Spleen (tissue), 11 donors: Measurements from ENCODE around the gene CDH18. TPM values are rescaled to one million over a fixed set of nuclear protein-coding genes. Genes with fewer than 3 reads are reported as not detected.

Experiments
- DNase-seq: peaks from one replicate; pipeline ENCODE4 v3.0.0-alpha.2; 2020
- H3K27ac ChIP-seq, 8 donors: fragments of 200-600 bp; sonication (generic) in 7 of 8; 1 replicate in 4 of 8; 2 replicates in 4 of 8; pipeline versions ENCODE4 v1.5.0 to v1.8.0; 2016 to 2021; ENCODE audit warnings: inconsistent platforms in 4 of 8, mild to moderate bottlenecking in 4 of 8, moderate library complexity in 1 of 8
- H3K27me3 ChIP-seq, 7 donors: fragments of 200-600 bp; sonication (generic) in 6 of 7; replicated peaks in 1 of 7; 1 replicate in 4 of 7; 2 replicates in 3 of 7; pipeline versions ENCODE4 v1.5.0 to v1.8.0; 2016 to 2021; ENCODE audit warnings: inconsistent platforms in 3 of 7, mild to moderate bottlenecking in 1 of 7
- H3K36me3 ChIP-seq, 6 donors: fragments of 200-600 bp; sonication (generic) in 5 of 6; 1 replicate in 4 of 6; 2 replicates in 2 of 6; pipeline versions ENCODE4 v1.5.0 to v1.8.0; 2016 to 2021; ENCODE audit warnings: inconsistent platforms in 2 of 6
- H3K4me1 ChIP-seq, 6 donors: fragments of 200-600 bp; sonication (generic) in 5 of 6; 1 replicate in 3 of 6; 2 replicates in 3 of 6; pipeline versions ENCODE4 v1.5.0 to v1.8.0; 2016 to 2021; ENCODE audit warnings: inconsistent platforms in 3 of 6
- H3K4me3 ChIP-seq, 8 donors: fragments of 200-600 bp; sonication (generic) in 7 of 8; 1 replicate in 4 of 8; 2 replicates in 4 of 8; pipeline versions ENCODE4 v1.5.0 to v1.8.0; 2016 to 2021; ENCODE audit warnings: inconsistent platforms in 4 of 8, mild to moderate bottlenecking in 4 of 8, moderate library complexity in 2 of 8
- H3K9me3 ChIP-seq, 8 donors: fragments of 200-600 bp; sonication (generic) in 7 of 8; 1 replicate in 4 of 8; 2 replicates in 4 of 8; pipeline versions ENCODE4 v1.5.0 to v1.8.0; 2016 to 2021; ENCODE audit warnings: inconsistent platforms in 4 of 8
- CTCF ChIP-seq, 11 experiments: fragments of 200-600 bp in 7 of 11; fragments of 450-650 bp in 4 of 11; sonication (generic) in 4 of 11; IDR thresholded peaks in 8 of 11; conservative IDR thresholded peaks in 3 of 11; 1 replicate in 7 of 11; 2 replicates in 4 of 11; pipeline versions ENCODE4 v1.4.0 to v1.8.0; 2016 to 2021; ENCODE audit warnings: antibody characterized with exemption in 11 of 11, inconsistent platforms in 4 of 11, mild to moderate bottlenecking in 1 of 11
- POLR2A ChIP-seq, 3 donors: fragments of 450-650 bp; IDR thresholded peaks; one replicate each; pipeline ENCODE4 v1.5.1; 2017; ENCODE audit warnings: antibody characterized with exemption in 3 of 3, mild to moderate bottlenecking in 1 of 3
- POLR2AphosphoS5 ChIP-seq, 3 donors: sonication (generic); formaldehyde crosslinking; IDR thresholded peaks; one replicate each; pipeline ENCODE4 v1.5.1; 2017; ENCODE audit warnings: antibody characterized with exemption in 3 of 3
- WGBS, 5 donors: extraction: QIAGEN DNeasy Blood & Tissue Kit in 3 of 5; methylation state at CpG; one replicate each; pipeline versions ENCODE4 v1.1.5 to v1.1.7; 2013 to 2018; 5-methylcytosine and 5-hydroxymethylcytosine counted together
- intact Hi-C: fragments of 100-400 bp; cut with DNase I; formaldehyde crosslinking; loops from one replicate; pipeline ENCODE4 v1.15.0; 2023; ENCODE audit warnings: low total_unique reads
- polyA plus RNA-seq, 3 donors: library from polyadenylated mRNA; stranded (reverse); fragments of 200-250 nt; gene quantifications; one replicate each; pipeline ENCODE4 v1.2.1, GENCODE V29; 2013
- total RNA-seq, 7 donors: library from RNA; depleted of rRNA in 3 of 7; stranded (reverse); fragments of >200 nt in 3 of 7; fragmentation: NEBNext Ultra II Directional in 4 of 7; extraction: Animal tissue kit (Norgen Biotek cat#: 25700) in 4 of 7; gene quantifications; one replicate each; pipeline versions ENCODE4 v1.1.0 to v1.2.1, GENCODE V29; 2016 to 2021
- donor health status: healthy with polysubstance abuse.
- donor health status: DM: no; HTN: no; CAD: no; lungs with moderate emphysema.
- donor health status: DM: no; HTN: no; CAD: no.
- donor health status: Bipolar disorder and iron deficiency.
- donor health status: healthy.
- donor health status: DM: no; HTN: no; CAD: no.
- donor health status: DM: yes; HTN: yes; CAD: no.

The CDH18 gene
- total and polyA plus RNA-seq, 10 donors: 0.26 TPM; not detected in 9

- H3K27ac ChIP-seq: no peak overlapping the region
- no peak for DNase-seq
- TF ChIP-seq POLR2A (IDR thresholded peaks at IDR 0.05) (no peak), POLR2AphosphoS5 (IDR thresholded peaks at IDR 0.05) (no peak), CTCF (IDR thresholded peaks at IDR 0.05 in 8 of 11, conservative IDR thresholded peaks at IDR 0.05 in 3 of 11) (no peak)
- H3K9me3 ChIP-seq: no peaks in the 10 kb centered on the region
- H3K4me3 ChIP-seq: no peak overlapping the region
- 88 to 98% (median 95%) methylated on average over 2 of the region's 2 CpGs for WGBS, 5 donors
- H3K36me3 ChIP-seq: no peaks in the 10 kb centered on the region
- no peaks in the 10 kb centered on the region for H3K27me3 ChIP-seq
- H3K4me1 ChIP-seq: no peaks in the 10 kb centered on the region
- intact Hi-C loops: no loop called here
Measured at GRCh38 chr5:19496056-19496455, 491.9 kb downstream of the CDH18 start.

GRCh38 chr5:19492861-19493260 is 495.1 kb downstream of the CDH18 start:
- WGBS, 5 donors: 53 to 91% (median 80%) methylated on average over 1 of the region's 1 CpG

GRCh38 chr5:19488786-19489185 is 499.2 kb downstream of the CDH18 start:
- no peak for DNase-seq
- intact Hi-C loops: no loop called here
- Histone ChIP-seq H3K36me3 (no peaks in the 10 kb centered on the region), H3K4me3 (no peak overlapping the region), H3K27ac (no peak overlapping the region), H3K4me1 (no peaks in the 10 kb centered on the region), H3K9me3 (no peaks in the 10 kb centered on the region), H3K27me3 (no peaks in the 10 kb centered on the region)
- TF ChIP-seq CTCF (IDR thresholded peaks at IDR 0.05 in 8 of 11, conservative IDR thresholded peaks at IDR 0.05 in 3 of 11): no peak
- TF ChIP-seq POLR2AphosphoS5 (IDR thresholded peaks at IDR 0.05): no peak
- TF ChIP-seq POLR2A (IDR thresholded peaks at IDR 0.05): no peak
- 72 to 88% (median 82%) methylated on average over 3 of the region's 3 CpGs for WGBS, 5 donors

More at GRCh38 chr5:19492861-19493260, 495.1 kb downstream of the CDH18 start:
- no peaks in the 10 kb centered on the region for H3K4me1 ChIP-seq
- no peaks in the 10 kb centered on the region for H3K9me3 ChIP-seq
- no peak overlapping the region for H3K27ac ChIP-seq
- no peak for DNase-seq
- no peak for TF ChIP-seq CTCF (IDR thresholded peaks at IDR 0.05 in 8 of 11, conservative IDR thresholded peaks at IDR 0.05 in 3 of 11)
- TF ChIP-seq POLR2AphosphoS5 (IDR thresholded peaks at IDR 0.05): no peak
- TF ChIP-seq POLR2A (IDR thresholded peaks at IDR 0.05): no peak
- H3K36me3 ChIP-seq: no peaks in the 10 kb centered on the region
- H3K4me3 ChIP-seq: no peak overlapping the region
- intact Hi-C loops: no loop called here
- H3K27me3 ChIP-seq: no peaks in the 10 kb centered on the region

- no peak for DNase-seq
- no peaks in the 10 kb centered on the region for H3K27me3 ChIP-seq
- H3K9me3 ChIP-seq: peaks cover 0 to 7% (median 0%) of the 10 kb centered on the region in 8 donors
- TF ChIP-seq POLR2A (IDR thresholded peaks at IDR 0.05) (no peak), CTCF (IDR thresholded peaks at IDR 0.05 in 8 of 11, conservative IDR thresholded peaks at IDR 0.05 in 3 of 11) (no peak), POLR2AphosphoS5 (IDR thresholded peaks at IDR 0.05) (no peak)
- intact Hi-C loops: no loop called here
- H3K27ac ChIP-seq: no peak overlapping the region
- no peaks in the 10 kb centered on the region for H3K36me3 ChIP-seq
- H3K4me1 ChIP-seq: no peaks in the 10 kb centered on the region
- H3K4me3 ChIP-seq: no peak overlapping the region
Measured at GRCh38 chr5:19487480-19487879, 500.5 kb downstream of the CDH18 start.
